ENCODE measurements around the gene CSGALNACT2.
"Not testable (repeated sequence)": the region's sequence is repeated elsewhere in the genome, so short reads cannot be mapped to it uniquely, and the experiment has no call there.

The CSGALNACT2 gene, protein sequence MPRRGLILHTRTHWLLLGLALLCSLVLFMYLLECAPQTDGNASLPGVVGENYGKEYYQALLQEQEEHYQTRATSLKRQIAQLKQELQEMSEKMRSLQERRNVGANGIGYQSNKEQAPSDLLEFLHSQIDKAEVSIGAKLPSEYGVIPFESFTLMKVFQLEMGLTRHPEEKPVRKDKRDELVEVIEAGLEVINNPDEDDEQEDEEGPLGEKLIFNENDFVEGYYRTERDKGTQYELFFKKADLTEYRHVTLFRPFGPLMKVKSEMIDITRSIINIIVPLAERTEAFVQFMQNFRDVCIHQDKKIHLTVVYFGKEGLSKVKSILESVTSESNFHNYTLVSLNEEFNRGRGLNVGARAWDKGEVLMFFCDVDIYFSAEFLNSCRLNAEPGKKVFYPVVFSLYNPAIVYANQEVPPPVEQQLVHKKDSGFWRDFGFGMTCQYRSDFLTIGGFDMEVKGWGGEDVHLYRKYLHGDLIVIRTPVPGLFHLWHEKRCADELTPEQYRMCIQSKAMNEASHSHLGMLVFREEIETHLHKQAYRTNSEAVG

DNA sequence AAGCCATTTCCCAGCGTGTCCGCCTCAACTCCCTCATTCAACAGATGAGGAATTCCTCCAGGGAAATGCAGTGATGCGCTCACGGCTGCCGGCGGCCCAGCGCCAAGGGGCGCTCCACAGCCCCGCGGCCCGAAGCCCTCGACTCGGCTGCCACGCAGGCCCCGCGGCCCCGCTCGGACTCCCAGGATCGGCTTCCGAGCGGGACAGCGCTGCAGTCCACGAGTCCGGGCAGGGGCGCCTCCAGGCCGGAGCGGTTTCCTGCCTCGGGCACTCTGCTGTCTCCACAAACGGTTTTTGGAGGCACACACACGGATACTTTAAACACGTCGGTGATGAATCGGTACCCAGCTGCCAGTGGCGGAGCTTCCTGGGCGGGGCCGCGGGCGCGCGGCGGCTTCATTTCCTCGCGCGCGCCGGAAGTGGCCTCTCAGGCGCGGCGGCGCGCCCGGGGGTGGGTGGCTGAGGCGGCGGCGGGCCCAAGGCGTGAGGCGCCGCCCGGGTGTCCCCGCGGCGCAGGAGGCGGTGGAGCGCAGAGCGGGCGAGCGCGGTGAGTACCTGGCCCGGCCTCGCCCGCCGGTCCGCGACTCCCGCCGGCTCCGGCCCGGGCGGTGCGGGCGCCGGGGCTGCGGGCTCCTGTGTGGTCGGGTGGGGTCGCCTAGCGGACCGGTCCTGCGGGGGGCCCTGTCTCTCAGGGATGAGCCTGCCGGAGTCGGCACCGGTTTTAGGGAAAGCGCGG lies at the start of gene CSGALNACT2:
CSGALNACT2 (plus strand) TSS at position 425 of the 736 bp plus-strand sequence. CDS start 16,705 bp downstream, outside the sequence.
- DNase-seq = peak; percentile 20

DNA sequence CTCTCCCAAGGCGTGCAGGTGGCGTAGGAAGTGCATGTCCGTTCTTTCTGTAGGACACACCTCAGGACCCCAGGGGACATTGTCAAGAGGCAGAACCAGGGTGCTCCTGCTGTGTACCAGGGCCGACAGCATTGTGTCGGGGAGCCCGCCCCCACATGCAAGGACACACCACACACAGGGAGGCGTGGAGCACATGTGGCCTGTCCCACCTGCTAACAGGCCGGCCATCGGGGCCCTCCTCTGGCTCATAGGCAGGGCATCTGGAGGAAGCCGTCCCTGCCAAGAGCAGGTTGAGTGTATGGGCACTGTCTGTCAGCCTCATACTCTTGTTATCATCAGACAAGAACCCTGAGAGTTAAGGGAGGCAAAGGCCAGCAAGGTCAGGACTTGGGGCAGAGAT lies 48.7 kb upstream of the CSGALNACT2 start:
- no peak for DNase-seq

DNA sequence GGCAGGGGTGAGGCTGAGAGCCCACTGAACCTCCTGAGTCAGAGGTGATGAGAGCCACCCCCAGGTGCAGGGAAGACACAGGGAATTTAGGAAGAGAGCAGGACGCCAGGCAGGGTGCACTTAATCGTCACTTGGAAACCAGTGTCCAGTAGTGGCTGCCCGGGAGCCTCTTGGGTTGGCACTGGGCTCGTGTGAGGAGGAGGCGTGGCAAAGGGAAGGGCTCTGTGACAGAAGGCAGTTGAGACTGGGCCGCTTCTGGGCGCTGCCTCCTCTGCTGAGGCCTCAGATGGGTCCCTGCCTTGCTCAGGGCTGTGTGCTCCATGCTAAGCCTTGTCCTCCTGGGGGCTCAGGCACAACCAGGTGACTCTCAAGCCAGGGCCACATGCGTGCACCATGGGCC lies 48.1 kb upstream of the CSGALNACT2 start:
- DNase-seq = no peak

DNA sequence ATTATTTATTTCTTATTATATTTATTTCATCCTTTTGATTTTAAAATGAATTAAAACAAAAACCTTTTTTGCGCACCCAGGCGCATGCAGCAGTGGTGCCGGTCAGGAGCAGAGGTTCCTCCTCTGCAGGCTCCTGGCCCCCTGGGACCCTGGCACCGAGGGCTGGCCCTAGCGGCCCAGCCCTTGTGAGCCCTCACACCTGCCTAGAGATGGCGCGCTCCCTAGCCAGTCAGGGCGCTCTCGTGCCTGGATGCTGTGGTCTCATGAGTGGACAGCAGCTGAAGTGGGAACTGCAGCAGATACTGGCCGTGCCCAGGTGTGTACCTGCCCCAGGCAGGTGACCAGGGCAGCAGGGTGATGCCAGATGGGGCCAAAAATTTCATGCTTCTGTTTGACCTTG lies 47.6 kb upstream of the CSGALNACT2 start:
- no peak for DNase-seq

DNA sequence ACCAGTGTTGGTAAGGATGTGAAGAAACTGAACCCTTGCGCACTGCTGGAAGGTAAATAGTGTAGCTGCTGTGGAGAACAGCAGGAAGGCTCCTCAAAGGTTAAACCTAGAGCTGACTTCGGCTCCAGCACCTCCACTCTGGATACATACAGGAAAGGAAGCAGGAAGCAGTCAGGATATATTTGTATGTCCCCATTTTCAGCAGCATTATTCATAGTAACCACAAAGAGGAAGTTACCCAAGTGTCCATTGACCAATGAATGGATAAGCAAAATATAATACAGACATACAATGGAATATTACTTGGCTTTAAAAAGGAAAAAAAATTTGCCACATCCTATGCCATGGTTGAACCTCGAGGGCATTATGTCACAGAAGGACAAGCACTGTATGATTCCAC lies 46.4 kb upstream of the CSGALNACT2 start:
- no peak for DNase-seq

DNA sequence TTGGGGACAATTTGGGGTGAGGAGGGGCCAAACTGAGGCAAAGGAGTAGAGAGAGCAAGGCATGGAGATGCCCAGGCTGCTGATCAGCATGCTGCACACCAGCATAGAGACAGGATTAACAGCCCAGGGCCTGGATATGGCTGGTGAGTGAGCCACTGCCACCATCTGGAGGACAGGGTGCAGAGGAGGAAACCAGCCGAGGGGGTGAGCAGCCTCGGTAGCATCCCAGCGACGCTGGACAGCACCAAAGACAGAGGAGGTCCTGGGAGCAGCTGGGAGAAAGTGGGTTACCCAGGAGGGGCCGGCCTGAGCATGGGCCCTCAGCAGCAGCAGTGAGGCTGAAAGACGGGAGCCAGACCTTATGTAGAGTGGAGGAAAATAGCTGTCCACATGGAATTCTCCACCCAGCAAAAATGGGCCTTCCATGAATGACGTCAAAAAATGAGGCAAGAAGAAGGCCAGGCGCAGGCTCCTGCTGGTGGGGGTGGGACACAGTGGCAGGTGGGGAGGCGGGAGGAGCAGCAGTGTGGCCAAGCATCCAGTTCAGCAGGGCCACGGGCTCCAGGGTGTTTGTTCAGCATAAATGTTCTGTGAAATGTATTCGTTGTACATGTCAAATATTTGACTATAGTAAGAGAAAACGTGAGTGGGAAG lies 44.7 kb upstream of the CSGALNACT2 start:
- DNase-seq = no peak

DNA sequence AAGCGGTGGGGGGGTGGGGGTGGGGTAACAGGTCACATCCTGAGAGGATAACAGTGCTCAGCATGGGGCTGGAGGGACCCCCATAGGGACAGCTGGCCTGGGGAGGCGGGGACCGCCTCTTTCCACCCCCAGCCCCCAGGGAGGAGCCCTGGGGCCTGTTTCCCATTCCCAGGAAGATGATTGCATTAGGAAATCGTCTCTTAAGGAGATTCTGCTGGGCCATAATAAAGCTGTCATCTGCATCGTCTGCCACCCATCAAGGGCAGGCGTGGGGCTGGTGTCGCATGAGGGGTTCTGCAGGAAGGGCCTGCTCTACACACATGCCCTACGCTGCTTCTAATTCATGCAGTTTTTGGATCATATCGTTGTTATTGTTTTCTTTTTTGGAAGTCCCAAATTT lies 44.2 kb upstream of the CSGALNACT2 start:
- no peak for DNase-seq

DNA sequence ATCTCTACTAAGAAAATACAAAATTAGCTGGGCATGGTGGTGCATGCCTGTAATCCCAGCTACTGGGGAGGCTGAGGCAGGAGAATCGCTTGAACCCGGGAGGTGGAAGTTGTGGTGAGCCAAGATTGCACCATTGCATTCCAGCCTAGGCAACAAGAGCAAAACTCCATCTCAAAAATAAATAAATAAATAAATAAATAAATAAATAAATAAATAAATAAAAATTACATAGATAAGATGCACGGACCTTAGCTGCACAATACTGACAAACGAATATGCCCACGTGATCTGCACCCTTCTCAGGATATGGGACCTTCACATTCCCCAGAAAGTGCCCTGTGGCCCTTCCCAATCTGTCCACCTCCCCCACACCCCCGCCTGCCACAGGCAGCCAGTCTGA lies 38.9 kb upstream of the CSGALNACT2 start:
- not testable (repeated sequence) for DNase-seq

DNA sequence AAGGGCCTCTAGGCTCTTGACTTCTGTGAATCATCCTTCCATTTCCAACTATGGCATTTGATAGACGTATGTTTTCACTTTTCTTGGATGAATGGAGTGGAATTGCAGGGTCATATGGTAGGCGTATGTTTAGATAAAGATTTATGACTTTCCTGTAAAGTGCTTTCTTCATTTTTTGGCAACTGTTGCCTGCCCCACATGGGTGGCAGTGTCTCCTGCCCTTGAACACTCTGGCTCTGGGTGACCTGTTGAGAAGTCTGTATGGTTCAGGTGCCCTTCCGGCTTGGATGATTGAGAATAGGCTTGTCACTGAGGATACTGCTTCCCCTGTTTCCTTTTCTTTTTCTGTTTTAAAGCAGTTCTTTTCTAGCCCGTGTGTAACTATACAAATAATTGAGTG lies 38.3 kb upstream of the CSGALNACT2 start:
- no peak for DNase-seq

DNA sequence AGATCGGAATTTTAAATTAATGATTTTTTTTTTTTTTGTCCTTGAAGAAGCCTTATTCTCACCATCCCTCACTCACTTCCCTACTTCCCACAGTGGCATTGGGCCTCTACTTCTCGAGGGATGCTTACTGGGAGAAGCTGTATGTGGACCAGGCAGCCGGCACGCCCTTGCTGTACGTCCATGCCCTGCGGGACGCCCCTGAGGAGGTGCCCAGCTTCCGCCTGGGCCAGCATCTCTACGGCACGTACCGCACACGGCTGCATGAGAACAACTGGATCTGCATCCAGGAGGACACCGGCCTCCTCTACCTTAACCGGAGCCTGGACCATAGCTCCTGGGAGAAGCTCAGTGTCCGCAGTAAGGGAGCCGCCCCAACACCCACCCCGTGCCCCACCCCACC lies 37.9 kb upstream of the CSGALNACT2 start:
- no peak for DNase-seq

DNA sequence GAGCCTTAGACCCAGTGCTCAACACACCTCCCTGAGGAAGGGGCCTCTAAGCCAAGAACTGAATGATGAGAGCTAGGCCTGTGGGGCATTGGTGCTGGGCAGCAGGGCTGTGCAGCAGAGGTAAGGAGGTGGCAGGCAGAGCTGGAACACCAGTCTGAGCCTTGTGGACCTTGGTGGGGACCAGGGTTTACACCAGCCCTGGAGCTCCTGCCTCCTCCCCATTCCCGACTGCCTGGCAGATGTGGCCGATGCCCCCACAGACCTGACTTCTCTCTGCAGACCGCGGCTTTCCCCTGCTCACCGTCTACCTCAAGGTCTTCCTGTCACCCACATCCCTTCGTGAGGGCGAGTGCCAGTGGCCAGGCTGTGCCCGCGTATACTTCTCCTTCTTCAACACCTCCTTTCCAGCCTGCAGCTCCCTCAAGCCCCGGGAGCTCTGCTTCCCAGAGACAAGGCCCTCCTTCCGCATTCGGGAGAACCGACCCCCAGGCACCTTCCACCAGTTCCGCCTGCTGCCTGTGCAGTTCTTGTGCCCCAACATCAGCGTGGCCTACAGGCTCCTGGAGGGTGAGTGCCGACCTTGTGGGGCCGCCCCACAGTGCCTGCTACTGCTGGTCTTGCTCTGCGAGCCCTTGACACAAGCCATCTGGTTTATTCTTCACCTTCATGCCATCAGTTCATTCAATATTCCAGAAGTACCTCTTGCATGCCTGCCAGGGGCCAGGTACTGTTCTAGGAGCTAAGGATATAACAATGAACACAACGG lies 36.0 kb upstream of the CSGALNACT2 start:
- no peak for DNase-seq

DNA sequence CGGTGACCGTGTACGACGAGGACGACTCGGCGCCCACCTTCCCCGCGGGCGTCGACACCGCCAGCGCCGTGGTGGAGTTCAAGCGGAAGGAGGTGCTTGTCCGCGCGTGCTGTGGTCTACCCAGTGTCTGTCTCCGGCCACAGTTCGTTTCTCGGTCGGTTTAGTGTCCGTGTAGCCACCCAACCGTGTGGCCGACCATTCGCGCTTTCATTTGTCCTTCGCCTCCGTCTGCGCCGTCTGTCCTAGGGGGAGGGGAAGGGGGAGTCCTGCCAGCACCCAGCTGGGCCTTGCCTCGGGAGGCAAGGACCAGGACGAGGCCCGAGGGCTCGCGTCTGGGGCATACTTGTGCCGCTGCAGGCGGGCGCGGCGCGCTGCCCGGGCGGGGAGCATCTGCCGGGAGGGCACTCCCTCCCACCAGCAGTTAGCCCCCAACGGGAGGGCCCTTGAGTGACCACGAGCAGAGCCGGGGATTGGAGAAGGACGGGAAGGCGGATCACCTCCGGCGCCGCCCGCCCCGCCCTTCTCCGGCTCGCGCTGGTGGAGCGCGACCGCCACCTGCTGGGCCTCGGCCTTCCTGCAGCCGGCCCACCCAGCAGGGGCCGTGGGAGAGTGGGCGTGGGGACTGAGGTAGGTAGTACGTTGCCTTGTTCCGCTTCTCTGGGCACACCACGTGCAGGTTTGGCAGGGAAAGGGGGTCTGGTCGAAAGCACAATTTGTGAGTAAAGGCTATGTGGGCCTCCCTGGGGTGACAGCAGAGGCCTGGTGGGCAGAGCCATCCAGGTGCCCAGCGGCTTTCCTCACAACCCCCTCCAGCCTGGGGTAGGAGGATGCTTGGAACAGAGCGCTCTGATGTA lies 32.9 kb upstream of the CSGALNACT2 start:
- peak; percentile 58 for DNase-seq

DNA sequence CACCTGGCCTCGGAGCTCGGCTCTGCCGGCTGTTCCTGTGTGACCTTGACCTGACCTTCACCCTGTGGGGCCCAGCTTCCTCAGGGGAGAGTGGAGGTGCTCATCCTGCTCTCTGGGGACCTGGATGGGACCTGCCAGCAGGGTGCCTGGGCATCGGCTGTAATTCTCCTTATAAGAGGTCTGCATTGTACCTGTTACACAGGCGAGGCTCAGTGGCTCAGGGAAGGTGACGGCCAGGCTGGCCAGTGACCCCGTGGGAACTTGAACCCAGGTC lies 32.4 kb upstream of the CSGALNACT2 start:
- DNase-seq = no peak

DNA sequence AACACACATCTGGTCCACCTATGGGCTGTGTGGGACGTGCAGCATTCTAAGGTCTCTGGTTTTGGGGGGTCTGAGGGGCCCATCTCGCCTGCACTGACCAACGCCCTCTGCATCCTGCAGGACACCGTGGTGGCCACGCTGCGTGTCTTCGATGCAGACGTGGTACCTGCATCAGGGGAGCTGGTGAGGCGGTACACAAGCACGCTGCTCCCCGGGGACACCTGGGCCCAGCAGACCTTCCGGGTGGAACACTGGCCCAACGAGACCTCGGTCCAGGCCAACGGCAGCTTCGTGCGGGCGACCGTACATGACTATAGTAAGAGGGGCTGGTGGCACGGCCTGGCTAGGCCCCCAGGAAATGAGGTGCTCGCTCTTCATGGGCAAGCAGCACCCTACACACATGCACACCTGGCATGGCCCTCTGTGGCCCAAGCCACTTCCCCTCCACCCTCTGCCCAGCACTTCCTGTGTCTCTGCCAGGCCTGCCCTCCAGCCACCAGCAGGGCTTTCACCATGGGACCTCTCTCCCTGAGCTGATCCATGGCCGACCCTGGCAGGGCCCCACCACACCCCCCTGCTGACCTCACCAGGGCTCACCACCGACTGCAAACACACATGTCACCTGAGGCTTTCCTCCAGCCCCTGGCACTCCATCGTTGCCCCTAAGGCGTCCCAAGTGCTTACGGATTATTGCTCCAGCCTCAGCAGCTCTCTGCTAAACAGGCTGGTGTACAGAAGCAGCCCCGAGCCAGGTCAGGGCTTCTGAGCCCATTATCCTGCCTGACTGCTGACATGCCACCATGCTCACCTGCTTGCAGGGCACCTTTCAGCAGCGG lies 31.8 kb upstream of the CSGALNACT2 start:
- DNase-seq = no peak

DNA sequence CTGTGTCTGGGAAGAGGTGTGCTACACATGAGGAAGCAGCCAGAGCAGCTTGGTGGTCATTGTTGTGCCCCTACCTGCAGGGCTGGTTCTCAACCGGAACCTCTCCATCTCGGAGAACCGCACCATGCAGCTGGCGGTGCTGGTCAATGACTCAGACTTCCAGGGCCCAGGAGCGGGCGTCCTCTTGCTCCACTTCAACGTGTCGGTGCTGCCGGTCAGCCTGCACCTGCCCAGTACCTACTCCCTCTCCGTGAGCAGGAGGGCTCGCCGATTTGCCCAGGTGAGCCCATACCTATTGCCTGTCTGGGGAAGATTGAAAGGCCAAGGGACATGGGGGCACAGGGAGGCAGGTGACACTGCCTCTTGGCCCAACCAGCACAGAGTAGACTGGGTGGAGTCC lies 29.3 kb upstream of the CSGALNACT2 start:
- no peak for DNase-seq

DNA sequence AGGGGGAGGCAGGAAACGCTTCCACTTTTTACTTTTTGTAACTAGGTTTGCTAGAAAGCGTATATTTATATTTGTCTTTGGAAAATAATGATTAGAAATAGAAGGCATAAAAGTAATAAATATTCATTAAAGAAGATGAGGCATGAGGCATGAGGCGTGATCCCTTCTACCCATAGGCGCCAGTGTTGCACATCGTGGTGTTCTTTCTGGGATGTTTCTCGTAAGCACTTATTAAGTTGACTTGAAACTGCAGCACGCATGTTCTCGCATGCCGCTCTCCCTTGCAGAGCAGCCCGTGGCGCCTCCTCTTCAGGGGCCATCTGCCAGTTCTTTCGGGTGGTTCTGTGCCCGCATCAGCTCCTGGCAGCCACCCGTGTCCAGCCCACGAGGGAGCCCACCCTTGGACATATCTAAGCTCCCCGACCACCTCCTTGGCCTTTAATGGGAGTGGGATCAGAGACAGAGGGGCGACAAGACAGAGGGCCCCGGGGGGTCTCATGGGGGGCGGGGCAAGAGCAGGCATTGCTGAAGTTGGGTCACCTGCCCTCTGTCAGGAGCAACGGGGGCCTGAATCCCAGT lies 28.5 kb upstream of the CSGALNACT2 start:
- no peak for DNase-seq

DNA sequence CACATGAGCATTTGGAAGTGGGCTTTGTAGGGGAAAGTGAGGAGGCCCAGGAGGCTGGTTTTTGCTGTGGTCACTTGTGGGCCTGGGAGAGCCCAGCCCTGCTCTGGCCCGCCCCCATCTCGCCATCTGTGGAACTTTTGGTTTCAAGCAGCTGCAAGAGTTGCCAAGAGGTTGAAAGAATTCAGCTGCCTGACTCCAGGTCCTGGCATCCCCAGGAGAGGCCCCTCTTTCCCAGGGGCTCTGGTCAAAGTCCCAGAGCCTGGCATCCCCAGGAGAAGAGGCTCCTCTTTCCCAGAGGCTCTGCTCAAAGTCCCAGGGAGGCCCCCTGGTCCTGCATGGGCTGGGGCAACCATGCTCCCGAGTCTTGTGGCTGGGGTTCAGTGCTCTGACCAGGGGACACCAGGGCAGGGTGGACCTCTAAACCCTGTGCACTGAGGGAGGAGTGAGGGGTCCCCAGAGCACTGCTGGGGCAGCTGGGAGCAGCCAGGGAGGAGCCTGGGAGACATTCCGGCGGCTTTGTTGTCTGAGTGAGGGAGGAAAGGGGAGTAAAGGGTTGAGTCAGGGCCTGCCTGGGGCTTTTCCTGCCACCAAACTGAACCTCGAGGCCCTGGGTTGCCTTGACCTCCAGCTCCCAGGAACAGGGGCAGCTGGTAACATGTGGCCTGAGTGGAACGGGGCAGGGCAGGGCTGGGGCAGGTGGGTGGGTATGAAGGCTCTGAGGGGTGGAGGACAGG lies 27.7 kb upstream of the CSGALNACT2 start:
- no peak for DNase-seq

DNA sequence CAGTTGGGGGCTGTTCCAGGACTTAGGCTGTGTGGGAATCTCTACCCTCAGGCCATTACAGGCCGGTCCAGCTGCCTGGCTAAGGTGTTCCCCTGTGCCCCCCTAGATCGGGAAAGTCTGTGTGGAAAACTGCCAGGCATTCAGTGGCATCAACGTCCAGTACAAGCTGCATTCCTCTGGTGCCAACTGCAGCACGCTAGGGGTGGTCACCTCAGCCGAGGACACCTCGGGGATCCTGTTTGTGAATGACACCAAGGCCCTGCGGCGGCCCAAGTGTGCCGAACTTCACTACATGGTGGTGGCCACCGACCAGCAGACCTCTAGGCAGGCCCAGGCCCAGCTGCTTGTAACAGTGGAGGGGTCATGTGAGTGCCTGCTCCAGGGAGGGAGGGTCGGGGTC lies 27.1 kb upstream of the CSGALNACT2 start:
- DNase-seq = no peak

DNA sequence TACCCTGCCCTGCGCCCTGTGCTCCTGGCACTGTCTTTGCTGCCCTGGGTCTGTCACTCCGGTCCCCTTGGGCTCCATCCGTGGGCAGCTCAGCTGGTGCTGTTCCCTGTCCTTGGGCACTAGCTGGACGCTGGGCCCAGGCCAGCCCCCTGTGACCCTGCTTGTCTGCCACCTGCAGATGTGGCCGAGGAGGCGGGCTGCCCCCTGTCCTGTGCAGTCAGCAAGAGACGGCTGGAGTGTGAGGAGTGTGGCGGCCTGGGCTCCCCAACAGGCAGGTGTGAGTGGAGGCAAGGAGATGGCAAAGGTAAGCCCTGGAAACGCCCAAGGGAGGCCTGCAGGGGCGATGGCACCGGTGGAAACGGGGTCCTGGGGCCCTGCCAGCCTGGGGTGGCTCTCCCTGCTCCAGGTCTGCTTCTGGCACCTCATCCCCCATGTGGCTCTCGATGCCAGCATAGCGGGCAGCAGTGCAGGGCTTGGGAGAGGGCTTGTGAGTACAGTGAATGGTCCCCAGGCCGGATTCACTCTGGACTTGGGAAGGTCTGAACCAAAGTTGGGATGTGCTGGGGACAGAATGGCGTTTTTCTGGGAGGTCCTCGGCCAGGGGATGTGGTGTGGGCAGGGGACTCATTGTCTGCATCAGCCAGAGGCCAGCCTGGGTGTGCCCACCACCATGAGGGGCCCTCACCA lies 26.2 kb upstream of the CSGALNACT2 start:
- DNase-seq = no peak
